HL-60 (cell line): Measurements from ENCODE around the gene GATD1.

ENCODE experiments used
- DNase-seq, 2 experiments: peaks; one replicate each; pipeline ENCODE4 v3.0.0-alpha.2; 2010 to 2020; ENCODE audit warnings: low read depth in 1 of 2, low spot score in 1 of 2
- H3K27ac ChIP-seq: fragments of 250-450 bp; sonication (Bioruptor Pico); replicated peaks from 2 replicates; pipeline ENCODE4 v1.5.1; 2020; ENCODE audit warnings: mild to moderate bottlenecking, moderate library complexity
- H3K27me3 ChIP-seq: fragments of 250-450 bp; sonication (Bioruptor Pico); 2 replicates; pipeline ENCODE4 v1.5.1; 2021; ENCODE audit warnings: mild to moderate bottlenecking, moderate library complexity; ENCODE audit not compliant: insufficient read depth, poor library complexity, severe bottlenecking
- H3K4me3 ChIP-seq: replicated peaks from 2 replicates; pipeline ENCODE4 v1.5.1; 2011; ENCODE audit warnings: mild to moderate bottlenecking, control low read depth, low read length; ENCODE audit not compliant: insufficient read depth
- CTCF ChIP-seq: IDR thresholded peaks from one replicate; pipeline ENCODE4 v1.5.1; 2011; ENCODE audit warnings: low read length, control low read depth, inconsistent platforms; ENCODE audit not compliant: insufficient read depth
- GABPA ChIP-seq: IDR thresholded peaks from 2 replicates; pipeline ENCODE4 v1.6.1; 2012; ENCODE audit warnings: low read depth
- POLR2AphosphoS5 ChIP-seq: IDR thresholded peaks from 2 replicates; pipeline ENCODE4 v1.6.1; 2012; ENCODE audit warnings: low read depth
- REST ChIP-seq: IDR thresholded peaks from 2 replicates; pipeline ENCODE4 v1.6.1; 2012; ENCODE audit warnings: low read depth; ENCODE audit not compliant: insufficient replicate concordance
- SPI1 ChIP-seq: IDR thresholded peaks from 2 replicates; pipeline ENCODE4 v1.6.1; 2012; ENCODE audit warnings: low read depth, mild to moderate bottlenecking, borderline replicate concordance

The GATD1 gene

DNA sequence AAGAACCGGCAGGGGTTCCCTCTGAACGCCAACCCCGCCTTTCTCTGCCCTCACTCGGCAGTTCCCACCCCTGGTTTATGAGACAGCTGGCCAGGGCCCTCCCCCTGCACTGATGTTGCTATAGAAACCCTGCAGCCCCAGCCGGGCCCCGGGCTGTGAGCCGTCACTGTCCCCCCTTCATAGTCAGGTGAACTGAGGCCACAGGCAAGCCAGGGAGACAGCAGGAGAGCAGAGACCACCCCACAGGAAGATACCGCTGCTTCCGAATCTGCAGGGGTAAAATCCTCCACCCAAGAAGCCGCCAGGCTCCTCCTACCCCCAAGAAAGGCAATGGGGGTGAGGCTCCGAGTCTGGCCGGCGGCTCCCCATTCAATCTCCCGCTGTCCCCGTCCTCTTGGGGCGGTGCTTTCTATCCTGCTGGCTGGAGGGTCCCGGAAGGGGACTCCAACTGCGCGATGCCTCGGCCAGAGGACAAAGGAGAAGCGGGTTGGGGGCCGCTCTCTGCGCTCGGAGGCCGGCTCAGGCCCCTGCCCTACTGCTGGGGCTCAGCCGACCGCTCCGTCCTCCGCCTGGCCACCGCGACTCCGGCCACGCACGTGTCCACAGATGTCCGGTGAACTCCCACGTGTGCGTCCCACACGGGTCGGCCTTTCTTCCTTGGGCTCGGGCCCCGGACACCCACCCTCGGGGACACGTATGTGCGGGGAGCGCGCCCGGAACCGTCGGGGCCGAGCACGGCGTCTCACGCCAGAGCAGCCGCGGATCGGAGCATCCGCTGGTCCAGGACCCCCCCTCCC, 20.2 kb upstream of the GATD1 start:
- peak; percentile 69 to 71 for DNase-seq
- TF ChIP-seq CTCF = no peak
- TF ChIP-seq POLR2AphosphoS5 = peak; percentile 34; the same call in 1 of the 2 replicates
- no peaks in the 10 kb centered on the region for H3K27me3 ChIP-seq
- H3K27ac ChIP-seq = peak overlapping the region; percentile 78
- peak overlapping the region; percentile 69 for H3K4me3 ChIP-seq

GRCh38 chr11:796565-797295, 19.4 kb upstream of the GATD1 start:
- H3K27ac ChIP-seq = peak overlapping the region; percentile 78
- peak overlapping the region; percentile 69 for H3K4me3 ChIP-seq
- no peak for DNase-seq
- TF ChIP-seq SPI1 (no peak), GABPA (no peak), CTCF (no peak), POLR2AphosphoS5 (no peak), REST (no peak)
- no peaks in the 10 kb centered on the region for H3K27me3 ChIP-seq

GRCh38 chr11:795634-796564, 18.6 kb upstream of the GATD1 start:
- Histone ChIP-seq H3K4me3 (peak overlapping the region; percentile 69), H3K27ac (peak overlapping the region; percentile 78), H3K27me3 (no peaks in the 10 kb centered on the region)
- DNase-seq = peak; percentile 73 to 86
- no peak for TF ChIP-seq GABPA
- TF ChIP-seq REST = no peak
- no peak for TF ChIP-seq CTCF
- TF ChIP-seq SPI1 = peak; percentile 5; the same call in 1 of the 2 replicates
- TF ChIP-seq POLR2AphosphoS5 = peak; percentile 51; the same call in 1 of the 2 replicates
